H1 (cell line): Measurements from ENCODE around the gene EVA1B. TPM values are rescaled to one million over a fixed set of nuclear protein-coding genes. Genes with fewer than 3 reads are reported as not detected.

ENCODE experiments used
- CTCF ChIA-PET: fragments of 300-600 bp; sonication (Branson Sonifier 250); formaldehyde crosslinking; loops from one replicate; lab custom pipeline; 2021; ENCODE audit not compliant: partially characterized antibody; lab: Charles Lee
- POLR2A ChIA-PET: fragments of 300-600 bp; sonication (Branson Sonifier 250); formaldehyde crosslinking; loops from one replicate; lab custom pipeline; 2021; ENCODE audit warnings: inconsistent platforms; ENCODE audit not compliant: partially characterized antibody; lab: Charles Lee
- DNase-seq, 2 experiments: peaks; one replicate each; pipeline versions ENCODE4 v3.0.0 to v3.0.0-alpha.2; 2010 to 2022; ENCODE audit warnings: low spot score in 2 of 2, low read depth in 1 of 2, mixed read lengths in 1 of 2
- FAIRE-seq: peaks from 2 replicates; lab custom pipeline; 2011; peaks lifted over from hg19 to GRCh38; lab: Jason Lieb, UNC
- H2AFZ ChIP-seq: 2 replicates; pipeline ENCODE4 v1.8.1; 2012; ENCODE audit warnings: low read length, inconsistent platforms
- H2AK5ac ChIP-seq: 2 replicates; pipeline ENCODE4 v1.6.1; 2013; ENCODE audit warnings: low read depth, low read length
- H2BK120ac ChIP-seq: replicated peaks from 2 replicates; pipeline ENCODE3; 2013; ENCODE audit warnings: low read depth, low read length, inconsistent platforms
- H2BK12ac ChIP-seq: 2 replicates; pipeline ENCODE4 v1.6.1; 2013; ENCODE audit warnings: low read depth, low read length
- H2BK15ac ChIP-seq: 2 replicates; pipeline ENCODE4 v1.6.1; 2013; ENCODE audit warnings: low read length
- H2BK20ac ChIP-seq: 2 replicates; pipeline ENCODE4 v1.6.1; 2013; ENCODE audit warnings: low read length
- H2BK5ac ChIP-seq: 2 replicates; pipeline ENCODE4 v1.6.1; 2013; ENCODE audit warnings: low read depth, low read length
- H3K14ac ChIP-seq: 2 replicates; pipeline ENCODE4 v1.6.1; 2013; ENCODE audit warnings: inconsistent platforms; ENCODE audit not compliant: insufficient read length
- H3K18ac ChIP-seq: 2 replicates; pipeline ENCODE4 v1.6.1; 2013; ENCODE audit warnings: low read length; ENCODE audit errors: extremely low read depth
- H3K23ac ChIP-seq: 2 replicates; pipeline ENCODE4 v1.6.1; 2013; ENCODE audit warnings: inconsistent platforms; ENCODE audit not compliant: insufficient read length
- H3K23me2 ChIP-seq: 2 replicates; pipeline ENCODE4 v1.6.1; 2013; ENCODE audit warnings: low read depth, low read length
- H3K27ac ChIP-seq: 2 replicates; pipeline ENCODE4 v1.6.1; 2011; ENCODE audit warnings: low read depth, low read length, inconsistent platforms
- H3K27me3 ChIP-seq, 4 experiments: replicated peaks in 1 of 4; 1 replicate in 1 of 4; 2 replicates in 3 of 4; pipeline versions ENCODE4 v1.6.1 to v1.8.1; 2011 to 2013; ENCODE audit warnings: low read length in 3 of 4, mild to moderate bottlenecking in 3 of 4, inconsistent platforms in 2 of 4, mixed read lengths in 2 of 4, moderate library complexity in 1 of 4; ENCODE audit not compliant: control insufficient read depth in 3 of 4, insufficient read depth in 3 of 4; ENCODE audit errors: extremely low read depth in 1 of 4
- H3K36me3 ChIP-seq, 4 experiments: 2 replicates each; pipeline versions ENCODE4 v1.6.1 to v1.8.1; 2011 to 2013; ENCODE audit warnings: mild to moderate bottlenecking in 4 of 4, low read length in 3 of 4, moderate library complexity in 2 of 4, control low read depth in 1 of 4, inconsistent platforms in 1 of 4; ENCODE audit not compliant: insufficient read depth in 4 of 4, control insufficient read depth in 2 of 4
- H3K4ac ChIP-seq: replicated peaks from 2 replicates; pipeline ENCODE3; 2013; ENCODE audit warnings: low read length, low read depth, mixed read lengths, inconsistent platforms; ENCODE audit not compliant: insufficient read length
- H3K4me1 ChIP-seq, 4 experiments: replicated peaks in 1 of 4; 1 replicate in 1 of 4; 2 replicates in 3 of 4; pipeline versions ENCODE4 v1.6.1 to v1.8.1; 2011 to 2013; ENCODE audit warnings: low read length in 3 of 4, inconsistent platforms in 2 of 4, mixed read lengths in 1 of 4; ENCODE audit not compliant: insufficient read depth in 4 of 4, control insufficient read depth in 3 of 4
- H3K4me2 ChIP-seq, 2 experiments: 2 replicates each; pipeline versions ENCODE4 v1.6.1 to v1.8.1; 2011 to 2013; ENCODE audit warnings: low read depth in 2 of 2, low read length in 2 of 2, control low read depth in 1 of 2, inconsistent platforms in 1 of 2, mild to moderate bottlenecking in 1 of 2; ENCODE audit not compliant: insufficient read depth in 1 of 2
- H3K4me3 ChIP-seq, 4 experiments: fragments of 200-600, 300-600 bp in 1 of 4; sonication (generic), shearing (Covaris generic), sonication (Bioruptor Twin) in 1 of 4; 2 replicates each; pipeline versions ENCODE4 v1.5.1 to v1.8.1; 2011 to 2016; ENCODE audit warnings: low read length in 4 of 4, low read depth in 3 of 4, control low read depth in 2 of 4, inconsistent platforms in 2 of 4, mild to moderate bottlenecking in 2 of 4, mixed read lengths in 1 of 4, moderate library complexity in 1 of 4; ENCODE audit not compliant: insufficient read depth in 2 of 4; ENCODE audit errors: extremely low read depth in 1 of 4
- H3K56ac ChIP-seq: replicated peaks from 2 replicates; pipeline ENCODE3; 2013; ENCODE audit warnings: low read depth, mild to moderate bottlenecking, mixed read lengths, low read length, inconsistent platforms; ENCODE audit not compliant: insufficient read length
- H3K79me1 ChIP-seq: 2 replicates; pipeline ENCODE4 v1.6.1; 2013; ENCODE audit warnings: low read depth, low read length, control low read depth
- H3K79me2 ChIP-seq, 2 experiments: 2 replicates each; pipeline versions ENCODE4 v1.6.1 to v1.8.1; 2012 to 2013; ENCODE audit warnings: low read length in 2 of 2, mild to moderate bottlenecking in 2 of 2, inconsistent platforms in 1 of 2; ENCODE audit not compliant: insufficient read depth in 2 of 2, control insufficient read depth in 1 of 2
- H3K9ac ChIP-seq, 4 experiments: replicated peaks in 1 of 4; 1 replicate in 1 of 4; 2 replicates in 3 of 4; pipeline versions ENCODE4 v1.6.1 to v1.8.1; 2011 to 2013; ENCODE audit warnings: low read depth in 3 of 4, low read length in 3 of 4, control low read depth in 2 of 4, mild to moderate bottlenecking in 2 of 4, moderate library complexity in 2 of 4, inconsistent platforms in 1 of 4; ENCODE audit errors: extremely low read depth in 1 of 4
- H3K9me3 ChIP-seq, 2 experiments: 2 replicates each; pipeline versions ENCODE4 v1.6.1 to v1.8.1; 2012 to 2013; ENCODE audit warnings: mild to moderate bottlenecking in 2 of 2, moderate library complexity in 2 of 2, control low read depth in 1 of 2, inconsistent platforms in 1 of 2, low read depth in 1 of 2, low read length in 1 of 2, mixed read lengths in 1 of 2; ENCODE audit not compliant: insufficient read depth in 2 of 2
- H4K20me1 ChIP-seq, 2 experiments: replicated peaks in 1 of 2; 2 replicates each; pipeline versions ENCODE3 to v1.8.1; 2011 to 2013; ENCODE audit warnings: inconsistent platforms in 2 of 2, low read length in 2 of 2, mild to moderate bottlenecking in 1 of 2; ENCODE audit not compliant: insufficient read depth in 2 of 2, control insufficient read depth in 1 of 2
- H4K5ac ChIP-seq: 2 replicates; pipeline ENCODE4 v1.6.1; 2013; ENCODE audit warnings: low read length, low read depth, mixed read lengths, inconsistent platforms; ENCODE audit not compliant: insufficient read length
- H4K8ac ChIP-seq: 2 replicates; pipeline ENCODE4 v1.8.0; 2013; ENCODE audit warnings: mild to moderate bottlenecking, moderate library complexity, low read length, inconsistent platforms; ENCODE audit not compliant: insufficient read depth; ENCODE audit errors: extremely low read depth
- H4K91ac ChIP-seq: replicated peaks from 2 replicates; pipeline ENCODE3; 2013; ENCODE audit warnings: low read length, mixed read lengths, inconsistent platforms; ENCODE audit not compliant: insufficient read length
- CREB1 ChIP-seq: IDR thresholded peaks from 2 replicates; pipeline ENCODE4 v1.6.1; 2012; ENCODE audit warnings: inconsistent platforms
- WGBS, 2 experiments: shearing (Covaris generic) in 1 of 2; methylation state at CpG; one replicate each; pipeline versions ENCODE4 v1.1.6 to v1.1.7; 2013 to 2015; ENCODE audit warnings: low lambda C conversion rate in 2 of 2, mixed read lengths in 2 of 2, inconsistent platforms in 1 of 2, low coverage in 1 of 2, missing lambda C conversion rate in 1 of 2; ENCODE audit not compliant: insufficient replicate concordance in 2 of 2, insufficient coverage in 1 of 2, insufficient read length in 1 of 2; ENCODE audit errors: extremely low coverage in 1 of 2, missing lambda C conversion rate in 1 of 2; 5-methylcytosine and 5-hydroxymethylcytosine counted together
- polyA plus RNA-seq, 7 experiments: library from polyadenylated mRNA; depleted of rRNA in 3 of 7; stranded (reverse) in 5 of 7; unstranded in 2 of 7; fragments of >200 nt in 5 of 7; fragments of 200-250 nt in 2 of 7; gene quantifications; 1 replicate in 5 of 7; 2 replicates in 1 of 7; 4 replicates in 1 of 7; pipeline versions ENCODE4 v1.2.1 to v1.2.3, GENCODE V29; 2011 to 2013; ENCODE audit warnings: missing spikeins in 2 of 7, mixed read lengths in 2 of 7
- total RNA-seq: library from RNA; stranded (reverse); fragmentation: NEBNext Ultra II Directional; extraction: Animal tissue kit (Norgen Biotek cat#: 25700); gene quantifications from 2 replicates; pipeline ENCODE4 v1.2.1, GENCODE V29; 2021

Gene EVA1B
- total and polyA plus RNA-seq, 2 of the 8 experiments (the other 6 are each of a cell fraction or from before 2014, with no cell fraction given) = 10.0 to 19.9 TPM

GRCh38 chr1:36279110-36279788 lies 44.2 kb downstream of the EVA1B start:
- Histone ChIP-seq H2AFZ (no peak overlapping the region), H3K23me2 (no peaks in the 10 kb centered on the region), H2BK15ac (no peak overlapping the region), H4K8ac (no peak overlapping the region), H2BK20ac (no peak overlapping the region), H3K9ac (no peak overlapping the region), H2BK5ac (no peak overlapping the region), H4K20me1 (peaks cover 0 to 1% of the 10 kb centered on the region in 2 experiments), H2AK5ac (no peak overlapping the region), H3K18ac (no peak overlapping the region), H3K27ac (no peak overlapping the region), H3K79me1 (peaks cover 2% of the 10 kb centered on the region; the same call in 1 of the 2 replicates), H3K9me3 (no peaks in the 10 kb centered on the region), H3K4me2 (no peak overlapping the region), H3K4ac (no peak overlapping the region), H4K91ac (no peak overlapping the region), H3K23ac (no peak overlapping the region), H2BK12ac (no peak overlapping the region), H3K36me3 (peaks cover 0 to 21% (median 13%) of the 10 kb centered on the region in 4 experiments; a peak in 6 of 8 replicates), H3K4me3 (no peak overlapping the region), H3K27me3 (no peaks in the 10 kb centered on the region), H4K5ac (no peak overlapping the region), H2BK120ac (no peak overlapping the region), H3K14ac (no peak overlapping the region), H3K79me2 (peaks cover 0 to 26% of the 10 kb centered on the region in 2 experiments; a peak in 2 of 4 replicates), H3K56ac (no peak overlapping the region), H3K4me1 (no peaks in the 10 kb centered on the region)
- 79% methylated on average over 2 of the region's 2 CpGs; no CpG with 5 or more reads in 1 of the 2 experiments for WGBS, 2 experiments
- ChIA-PET POLR2A (interaction anchor here (0.6 to 2.4 kb wide), 2 partner anchors 27 to 84 kb away, joined by 5 to 7 read pairs; partner anchors contain the start of gene SH3D21), CTCF (interaction anchor here (0.6 to 6.0 kb wide), 8 partner anchors 10 to 130 kb away, joined by 3 to 26 read pairs (median 4); partner anchors contain the start of genes THRAP3 and TRAPPC3)
- no peak for DNase-seq
- no peak for FAIRE-seq
- TF ChIP-seq CREB1 = no peak
